HG03432 (cell line): ENCODE data around the gene PPP1R3C.
A peak's percentile ranks its signal among the peaks of the same experiment; 100 is the strongest.

ENCODE experiments used
- ATAC-seq: cut with Tn5 transposase; IDR thresholded peaks from one replicate; pipeline ENCODE4 v1.9.1; 2021; ENCODE audit warnings: mild to moderate bottlenecking, moderate library complexity; ENCODE audit not compliant: unreplicated experiment

The PPP1R3C gene

GRCh38 chr10:91632671-91633550, at the start of gene PPP1R3C:
Gene PPP1R3C (minus strand): TSS chr10:91633071. CDS start chr10:91632969, 102 bp downstream.
- ATAC-seq, result peak; percentile 93

GRCh38 chr10:91681361-91682276, 48.7 kb upstream of the PPP1R3C start:
- no peak for ATAC-seq

- no peak for ATAC-seq
These were observed 47.6 kb upstream of the PPP1R3C start for GRCh38 chr10:91680487-91680886.

- no peak for ATAC-seq
These were observed 46.4 kb upstream of the PPP1R3C start for GRCh38 chr10:91679296-91679695.

- ATAC-seq, result no peak
These were observed 45.0 kb upstream of the PPP1R3C start for GRCh38 chr10:91677911-91678310.

- ATAC-seq, result no peak
These were observed 39.2 kb upstream of the PPP1R3C start for GRCh38 chr10:91672021-91672608.

GRCh38 chr10:91668913-91669312, 36.0 kb upstream of the PPP1R3C start:
- ATAC-seq, result no peak

GRCh38 chr10:91665842-91666241, 33.0 kb upstream of the PPP1R3C start:
- no peak for ATAC-seq

GRCh38 chr10:91664426-91664825, 31.6 kb upstream of the PPP1R3C start:
- ATAC-seq, result no peak

- no peak for ATAC-seq
These were observed 30.1 kb upstream of the PPP1R3C start for GRCh38 chr10:91662993-91663392.

- ATAC-seq, result no peak
These were observed 20.5 kb upstream of the PPP1R3C start for GRCh38 chr10:91653219-91653870.

- ATAC-seq, result no peak
These were observed 19.5 kb upstream of the PPP1R3C start for GRCh38 chr10:91652364-91652763.

GRCh38 chr10:91643700-91644099, 10.8 kb upstream of the PPP1R3C start:
- ATAC-seq, result no peak

- ATAC-seq, result no peak
These were observed 10.2 kb upstream of the PPP1R3C start for GRCh38 chr10:91642831-91643692.

- ATAC-seq, result no peak
These were observed 4.0 kb upstream of the PPP1R3C start for GRCh38 chr10:91636892-91637291.

GRCh38 chr10:91635401-91636400, 2.8 kb upstream of the PPP1R3C start:
- ATAC-seq, result no peak

GRCh38 chr10:91634898-91635297, 2.0 kb upstream of the PPP1R3C start:
- ATAC-seq, result no peak

GRCh38 chr10:91634246-91634645, 1.4 kb upstream of the PPP1R3C start:
- ATAC-seq, result no peak

- no peak for ATAC-seq
These were observed 2.2 kb downstream of the PPP1R3C start for GRCh38 chr10:91630625-91631024.
